BE2C (cell line): ENCODE data around the gene TTN.
"Not testable (repeated sequence)": the region's sequence is repeated elsewhere in the genome, so short reads cannot be mapped to it uniquely, and the experiment has no call there.

Source experiments
- DNase-seq: peaks from one replicate; pipeline ENCODE4 v3.0.0-alpha.2; 2020
- H3K27me3 ChIP-seq: fragments of 250-450 bp; sonication (Bioruptor Pico); 2 replicates; pipeline ENCODE4 v1.5.1; 2020; ENCODE audit warnings: mild to moderate bottlenecking
- H3K36me3 ChIP-seq: fragments of 250-450 bp; sonication (Bioruptor Pico); 2 replicates; pipeline ENCODE4 v1.5.1; 2020; ENCODE audit warnings: mild to moderate bottlenecking
- H3K4me1 ChIP-seq: fragments of 250-450 bp; sonication (Bioruptor Pico); 2 replicates; pipeline ENCODE4 v1.5.1; 2020
- H3K4me3 ChIP-seq: 2 replicates; pipeline ENCODE4 v1.5.1; 2011; ENCODE audit warnings: low read depth, low read length
- H3K9me3 ChIP-seq: fragments of 250-450 bp; sonication (Bioruptor Pico); 2 replicates; pipeline ENCODE4 v1.5.1; 2020
- CTCF ChIP-seq: IDR thresholded peaks from 2 replicates; pipeline ENCODE4 v1.5.1; 2012; ENCODE audit warnings: mild to moderate bottlenecking, low read depth, low read length

The TTN gene

GRCh38 chr2:178528647-178529046, 278.6 kb downstream of the TTN start:
- TF ChIP-seq CTCF: no peak
- no peaks in the 10 kb centered on the region for H3K9me3 ChIP-seq
- H3K36me3 ChIP-seq: no peaks in the 10 kb centered on the region
- no peak for DNase-seq
- no peaks in the 10 kb centered on the region for H3K4me1 ChIP-seq
- H3K27me3 ChIP-seq: no peaks in the 10 kb centered on the region
- no peak overlapping the region for H3K4me3 ChIP-seq

- Histone ChIP-seq H3K4me3 (no peak overlapping the region), H3K36me3 (no peaks in the 10 kb centered on the region), H3K4me1 (no peaks in the 10 kb centered on the region), H3K27me3 (no peaks in the 10 kb centered on the region), H3K9me3 (no peaks in the 10 kb centered on the region)
- no peak for DNase-seq
- no peak for TF ChIP-seq CTCF
These were observed 279.6 kb downstream of the TTN start for GRCh38 chr2:178527592-178527991.

- TF ChIP-seq CTCF: no peak
- no peak overlapping the region for H3K4me3 ChIP-seq
- H3K4me1 ChIP-seq: no peaks in the 10 kb centered on the region
These were observed 281.0 kb downstream of the TTN start for GRCh38 chr2:178526256-178526655.

GRCh38 chr2:178525460-178525859, 281.8 kb downstream of the TTN start:
- H3K9me3 ChIP-seq, DNase-seq, H3K4me3 ChIP-seq, H3K36me3 ChIP-seq, H3K27me3 ChIP-seq, H3K4me1 ChIP-seq: not testable (repeated sequence)

More at GRCh38 chr2:178526256-178526655, 281.0 kb downstream of the TTN start:
- no peaks in the 10 kb centered on the region for H3K36me3 ChIP-seq
- H3K9me3 ChIP-seq: no peaks in the 10 kb centered on the region
- no peak for DNase-seq
- no peaks in the 10 kb centered on the region for H3K27me3 ChIP-seq

- H3K9me3 ChIP-seq, H3K36me3 ChIP-seq, H3K4me1 ChIP-seq, DNase-seq, H3K4me3 ChIP-seq, H3K27me3 ChIP-seq: not testable (repeated sequence)
These were observed 282.2 kb downstream of the TTN start for GRCh38 chr2:178525010-178525409.

- no peaks in the 10 kb centered on the region for H3K27me3 ChIP-seq
- H3K4me1 ChIP-seq: no peaks in the 10 kb centered on the region
- no peak for TF ChIP-seq CTCF
- peak overlapping the region; percentile 91 for H3K4me3 ChIP-seq
- no peaks in the 10 kb centered on the region for H3K36me3 ChIP-seq
- DNase-seq: no peak
- H3K9me3 ChIP-seq: no peaks in the 10 kb centered on the region
These were observed 283.6 kb downstream of the TTN start for GRCh38 chr2:178523596-178524134.

- peak overlapping the region; percentile 91 for H3K4me3 ChIP-seq
- peak; percentile 76 for TF ChIP-seq CTCF
These were observed 284.1 kb downstream of the TTN start for GRCh38 chr2:178522950-178523595.

More at GRCh38 chr2:178522950-178523595, 284.1 kb downstream of the TTN start:
- DNase-seq: peak; percentile 80
- Histone ChIP-seq H3K27me3 (no peaks in the 10 kb centered on the region), H3K4me1 (no peaks in the 10 kb centered on the region), H3K36me3 (no peaks in the 10 kb centered on the region), H3K9me3 (no peaks in the 10 kb centered on the region)
